Activated B cell treated with CpG ODN at 0.5 μM for 24 hours (primary cell): ENCODE measurements around the gene UBN1. TPM values are rescaled to one million over a fixed set of nuclear protein-coding genes. Genes with fewer than 3 reads are reported as not detected.

ENCODE experiments used
- ATAC-seq: fragments of 200-7000 bp; cut with Tn5 transposase; one replicate; pipeline ENCODE4 v1.10.0; 2021; ENCODE audit warnings: low read depth, mild to moderate bottlenecking, moderate library complexity
- CTCF ChIA-PET: fragments of 350-600 bp; sonication (Branson Sonifier 250); formaldehyde crosslinking; loops from one replicate; lab custom pipeline; 2021; ENCODE audit warnings: antibody characterized with exemption; lab: Charles Lee
- POLR2A ChIA-PET: fragments of 350-600 bp; sonication (Branson Sonifier 250); formaldehyde crosslinking; loops from one replicate; lab custom pipeline; 2021; ENCODE audit warnings: antibody characterized with exemption; lab: Charles Lee
- DNase-seq: peaks from one replicate; pipeline ENCODE4 v3.0.0; 2022
- H3K27ac Mint-ChIP-seq: one replicate; pipeline ENCODE4 v1.8.0; 2020; ENCODE audit warnings: mixed read lengths
- H3K27me3 Mint-ChIP-seq: one replicate; pipeline ENCODE4 v1.8.0; 2021; ENCODE audit warnings: mixed read lengths
- H3K36me3 Mint-ChIP-seq: one replicate; pipeline ENCODE4 v1.8.0; 2021; ENCODE audit warnings: low read depth, mixed read lengths
- H3K4me1 Mint-ChIP-seq: one replicate; pipeline ENCODE4 v1.8.0; 2021; ENCODE audit warnings: mixed read lengths
- H3K4me3 Mint-ChIP-seq: one replicate; pipeline ENCODE4 v1.8.0; 2020; ENCODE audit warnings: mild to moderate bottlenecking, mixed read lengths
- H3K9me3 Mint-ChIP-seq: one replicate; pipeline ENCODE4 v1.8.0; 2020; ENCODE audit warnings: mixed read lengths
- intact Hi-C: fragments of 100-400 bp; cut with micrococcal nuclease; formaldehyde crosslinking; loops from one replicate; pipeline ENCODE4 v1.15.1; 2024
- total RNA-seq: library from RNA; stranded (reverse); gene quantifications from 2 replicates; pipeline ENCODE4 v1.2.3, GENCODE V29; 2022
- TF ChIP-seq, protein P1 (sequence below): fragments of 200-600 bp; IDR thresholded peaks from one replicate; pipeline ENCODE4 v1.8.0; 2022; ENCODE audit warnings: antibody characterized with exemption, mild to moderate bottlenecking

Gene UBN1
- total RNA-seq, 1 donor from 2014 or later: 36.1 TPM

DNA sequence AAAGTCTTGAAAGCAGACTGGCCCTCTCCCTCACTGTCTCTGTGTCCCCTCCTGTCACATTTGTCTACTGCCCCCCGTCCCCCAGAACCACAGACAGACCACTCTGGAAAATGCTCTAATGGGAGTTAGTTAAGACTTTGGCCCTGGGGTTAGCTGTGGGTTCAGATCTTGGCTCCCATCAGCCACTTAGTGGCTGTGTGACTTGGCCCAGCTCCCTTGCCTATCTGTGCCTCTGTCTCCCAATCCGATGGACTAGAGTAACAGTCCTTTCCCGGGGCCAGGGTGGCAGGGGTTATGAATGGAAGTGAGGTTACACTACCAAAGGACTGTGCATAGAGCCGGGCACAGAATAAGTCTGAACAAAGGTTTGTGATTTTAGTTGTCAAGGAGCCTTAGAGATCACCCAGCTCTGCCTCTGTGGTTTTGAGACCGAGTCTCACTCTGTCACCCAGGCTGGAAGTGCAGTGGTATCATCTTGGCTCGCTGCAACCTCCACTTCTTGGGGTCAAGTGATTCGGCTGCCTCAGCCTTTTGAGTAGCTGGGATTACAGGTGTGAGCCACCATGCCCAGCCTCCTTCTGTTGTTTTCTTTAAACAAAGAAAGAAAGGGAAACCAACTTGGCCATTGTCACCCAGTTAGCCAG, 66.0 kb downstream of the UBN1 start:
- ATAC-seq: no peak
- Mint-ChIP-seq H3K4me3 (no peak overlapping the region), H3K27me3 (peaks cover 8% of the 10 kb centered on the region), H3K27ac (no peak overlapping the region), H3K9me3 (no peaks in the 10 kb centered on the region), H3K36me3 (no peaks in the 10 kb centered on the region), H3K4me1 (no peaks in the 10 kb centered on the region)
- TF ChIP-seq, protein P1, sequence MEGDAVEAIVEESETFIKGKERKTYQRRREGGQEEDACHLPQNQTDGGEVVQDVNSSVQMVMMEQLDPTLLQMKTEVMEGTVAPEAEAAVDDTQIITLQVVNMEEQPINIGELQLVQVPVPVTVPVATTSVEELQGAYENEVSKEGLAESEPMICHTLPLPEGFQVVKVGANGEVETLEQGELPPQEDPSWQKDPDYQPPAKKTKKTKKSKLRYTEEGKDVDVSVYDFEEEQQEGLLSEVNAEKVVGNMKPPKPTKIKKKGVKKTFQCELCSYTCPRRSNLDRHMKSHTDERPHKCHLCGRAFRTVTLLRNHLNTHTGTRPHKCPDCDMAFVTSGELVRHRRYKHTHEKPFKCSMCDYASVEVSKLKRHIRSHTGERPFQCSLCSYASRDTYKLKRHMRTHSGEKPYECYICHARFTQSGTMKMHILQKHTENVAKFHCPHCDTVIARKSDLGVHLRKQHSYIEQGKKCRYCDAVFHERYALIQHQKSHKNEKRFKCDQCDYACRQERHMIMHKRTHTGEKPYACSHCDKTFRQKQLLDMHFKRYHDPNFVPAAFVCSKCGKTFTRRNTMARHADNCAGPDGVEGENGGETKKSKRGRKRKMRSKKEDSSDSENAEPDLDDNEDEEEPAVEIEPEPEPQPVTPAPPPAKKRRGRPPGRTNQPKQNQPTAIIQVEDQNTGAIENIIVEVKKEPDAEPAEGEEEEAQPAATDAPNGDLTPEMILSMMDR: no peak
- ChIA-PET POLR2A (no interaction called here), CTCF (no interaction called here)
- no peak for DNase-seq
- intact Hi-C loops: no loop called here

DNA sequence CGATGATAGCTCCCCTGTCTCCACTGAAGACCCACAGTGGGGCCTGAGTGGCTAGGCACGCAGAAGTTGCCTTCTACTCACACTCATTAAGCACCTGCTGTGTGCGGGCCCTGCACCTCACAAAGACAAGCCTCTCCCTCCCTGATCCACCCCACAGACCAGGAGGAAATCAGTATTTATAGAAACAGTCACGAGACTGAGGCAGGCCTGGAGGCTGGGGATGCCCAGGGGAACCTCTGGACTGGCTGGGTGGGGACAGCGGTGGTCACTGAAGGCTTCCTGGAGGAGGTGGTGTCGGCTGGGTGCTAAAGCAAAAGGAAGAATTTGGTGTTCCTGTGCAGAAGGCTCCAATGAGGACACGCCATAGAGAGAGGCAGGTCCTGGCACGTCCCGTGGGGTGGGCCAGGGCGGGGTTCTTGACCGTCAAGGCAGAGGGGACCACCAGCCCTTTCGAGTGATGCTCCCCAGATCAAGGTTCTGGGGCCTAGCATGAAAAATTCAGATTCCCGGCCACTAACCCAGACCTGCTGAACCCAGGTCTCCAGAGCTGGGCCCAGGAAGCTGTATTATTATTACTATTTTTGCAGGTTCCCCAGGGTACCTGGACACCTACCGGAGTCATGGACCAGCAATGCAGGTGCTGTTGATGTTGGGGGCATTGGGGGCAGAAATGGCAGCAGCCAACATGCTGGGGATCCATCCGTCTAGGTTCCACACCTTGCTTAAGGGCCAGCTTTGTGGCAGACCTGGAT, 66.7 kb downstream of the UBN1 start:
- intact Hi-C loops: no loop called here
- Mint-ChIP-seq H3K9me3 (no peaks in the 10 kb centered on the region), H3K27me3 (peaks cover 9% of the 10 kb centered on the region), H3K36me3 (no peaks in the 10 kb centered on the region), H3K27ac (no peak overlapping the region), H3K4me1 (no peaks in the 10 kb centered on the region), H3K4me3 (no peak overlapping the region)
- ATAC-seq: no peak
- POLR2A ChIA-PET: no interaction called here
- DNase-seq: no peak
- CTCF ChIA-PET: no interaction called here
- TF ChIP-seq, protein P1: no peak

DNA sequence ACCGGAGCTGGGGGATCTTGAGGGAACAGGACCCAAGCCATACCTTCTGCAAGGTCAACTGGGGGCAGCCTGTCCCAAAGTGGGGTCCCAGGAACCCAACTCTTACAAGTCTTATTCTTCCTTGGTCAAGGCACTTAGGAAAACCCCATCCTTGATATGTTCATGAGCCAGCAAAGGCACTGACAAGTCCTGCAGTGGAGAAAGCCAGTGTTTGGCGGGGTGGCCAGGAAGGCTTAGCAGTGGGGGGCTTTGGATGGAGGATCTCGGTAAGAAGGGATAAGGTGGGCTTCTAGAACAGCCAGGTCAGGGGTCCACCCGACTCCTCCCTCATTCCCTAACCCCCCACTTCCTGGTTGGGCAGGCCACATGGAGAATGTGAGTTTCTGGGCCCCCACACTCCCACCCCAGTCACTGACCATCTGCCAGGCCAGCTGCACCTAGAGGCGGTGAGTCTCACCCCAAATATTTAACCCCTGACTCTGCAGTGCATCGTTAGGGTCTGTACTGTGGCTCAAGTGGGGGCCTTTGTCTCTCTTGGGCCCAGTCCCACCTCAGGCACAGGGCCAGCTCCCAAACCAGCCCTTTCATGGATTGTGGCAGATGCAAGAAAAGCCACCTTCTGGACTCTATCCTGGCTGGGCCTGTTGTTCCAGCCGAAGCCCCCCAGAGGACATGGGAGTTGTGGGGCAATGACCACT, 67.4 kb downstream of the UBN1 start:
- CTCF ChIA-PET: no interaction called here
- Mint-ChIP-seq H3K9me3 (no peaks in the 10 kb centered on the region), H3K27me3 (peaks cover 12% of the 10 kb centered on the region), H3K27ac (no peak overlapping the region), H3K36me3 (no peaks in the 10 kb centered on the region), H3K4me1 (no peaks in the 10 kb centered on the region), H3K4me3 (no peak overlapping the region)
- intact Hi-C loops: no loop called here
- ATAC-seq (no peak), DNase-seq (no peak)
- POLR2A ChIA-PET: no interaction called here
- TF ChIP-seq, protein P1: no peak

DNA sequence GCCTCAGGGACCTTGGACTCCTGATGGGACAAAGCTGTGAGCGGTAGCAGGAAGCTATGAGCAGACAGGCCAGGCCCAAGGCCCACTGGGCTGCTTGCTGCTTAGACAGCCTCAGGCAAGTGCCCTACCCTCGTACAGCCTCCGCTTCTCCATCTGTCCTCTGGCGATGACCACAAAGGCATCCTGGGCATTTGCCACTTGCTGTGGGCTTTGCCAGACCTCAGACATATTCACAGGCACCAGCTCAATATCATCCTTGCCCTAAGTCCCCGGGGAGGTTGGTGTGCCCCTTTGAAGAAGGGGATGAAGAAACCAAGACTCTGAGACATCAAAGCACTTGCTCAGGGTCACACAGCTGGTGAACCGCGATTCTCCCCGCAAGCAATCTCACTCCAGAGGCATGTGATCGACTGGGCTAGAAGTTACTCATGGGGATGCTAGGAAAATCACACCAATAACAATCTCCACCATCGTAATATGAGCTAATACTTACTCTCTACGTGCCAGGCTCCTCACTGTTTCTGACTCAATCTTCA, 68.0 kb downstream of the UBN1 start:
- ChIA-PET CTCF (no interaction called here), POLR2A (no interaction called here)
- no peaks in the 10 kb centered on the region for H3K4me1 Mint-ChIP-seq
- intact Hi-C loops: no loop called here
- DNase-seq (no peak), ATAC-seq (no peak)
- H3K4me3 Mint-ChIP-seq: no peak overlapping the region
- H3K9me3 Mint-ChIP-seq: no peaks in the 10 kb centered on the region
- no peaks in the 10 kb centered on the region for H3K36me3 Mint-ChIP-seq
- H3K27me3 Mint-ChIP-seq: peaks cover 12% of the 10 kb centered on the region
- TF ChIP-seq, protein P1: no peak
- no peak overlapping the region for H3K27ac Mint-ChIP-seq

DNA sequence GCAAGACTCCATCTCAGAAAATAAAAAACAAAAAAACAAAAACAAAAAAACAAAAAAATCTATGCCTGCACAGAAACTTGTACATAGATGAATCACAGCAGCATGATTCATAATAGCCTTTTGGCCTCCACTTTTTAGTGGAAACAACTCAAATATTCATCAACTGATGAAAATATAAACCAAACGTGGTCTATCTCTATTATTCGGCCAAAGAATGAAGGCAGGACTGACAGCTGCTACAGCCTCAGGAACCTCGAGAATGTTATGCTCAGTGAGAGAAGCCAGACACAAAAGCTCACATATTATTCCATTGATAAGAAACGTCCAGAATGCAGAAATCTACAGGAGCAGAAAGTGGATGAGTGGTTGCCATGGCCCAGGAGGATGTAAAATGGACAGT, 69.8 kb downstream of the UBN1 start:
- POLR2A ChIA-PET: no interaction called here
- Mint-ChIP-seq H3K36me3 (no peaks in the 10 kb centered on the region), H3K9me3 (no peaks in the 10 kb centered on the region), H3K27me3 (peaks cover 10% of the 10 kb centered on the region), H3K4me1 (no peaks in the 10 kb centered on the region), H3K4me3 (no peak overlapping the region), H3K27ac (no peak overlapping the region)
- DNase-seq: no peak
- no peak for ATAC-seq
- CTCF ChIA-PET: no interaction called here
- intact Hi-C loops: no loop called here
- TF ChIP-seq, protein P1: no peak
